Fibroblast of upper back skin (primary cell): ENCODE measurements around the gene IL3RA.
"Not testable (repeated sequence)": the region's sequence is repeated elsewhere in the genome, so short reads cannot be mapped to it uniquely, and the experiment has no call there.

Experiments used
- DNase-seq: peaks from one replicate; pipeline ENCODE4 v3.0.0-alpha.2; 2013

The IL3RA gene

DNA sequence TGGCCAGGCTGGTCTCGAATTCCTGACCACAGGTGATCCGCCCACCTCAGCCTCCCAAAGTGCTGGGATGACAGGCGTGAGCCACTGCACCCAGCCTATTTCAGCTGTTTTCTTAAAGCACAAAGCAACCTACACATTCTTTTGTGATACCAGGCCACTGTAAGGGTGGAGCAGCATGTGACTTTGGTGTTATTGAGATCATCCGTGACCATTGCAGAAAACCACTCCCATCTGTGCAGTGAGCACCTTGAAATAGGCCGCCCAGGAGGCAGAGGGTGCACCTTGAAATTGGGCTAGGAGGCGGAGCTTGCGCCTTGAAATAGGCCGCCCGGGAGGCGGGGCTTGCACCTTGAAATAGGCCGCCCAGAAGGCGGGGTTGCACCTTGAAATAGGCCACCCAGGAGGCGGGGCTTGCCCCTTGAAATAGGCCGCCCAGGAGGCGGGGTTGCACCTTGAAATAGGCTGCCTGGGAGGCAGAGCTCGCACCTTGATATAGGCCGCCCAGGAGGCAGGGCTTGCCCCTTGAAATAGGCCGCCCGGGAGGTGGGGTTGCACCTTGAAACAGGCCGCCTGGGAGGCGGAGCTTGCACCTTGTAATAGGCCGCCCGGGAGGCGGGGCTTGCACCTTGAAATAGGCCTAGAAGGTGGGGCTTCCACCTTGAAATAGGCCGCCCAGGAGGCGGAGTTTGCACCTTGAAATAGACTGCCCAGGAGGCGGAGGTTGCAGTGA, 64.3 kb downstream of the IL3RA start:
- DNase-seq: no peak

DNA sequence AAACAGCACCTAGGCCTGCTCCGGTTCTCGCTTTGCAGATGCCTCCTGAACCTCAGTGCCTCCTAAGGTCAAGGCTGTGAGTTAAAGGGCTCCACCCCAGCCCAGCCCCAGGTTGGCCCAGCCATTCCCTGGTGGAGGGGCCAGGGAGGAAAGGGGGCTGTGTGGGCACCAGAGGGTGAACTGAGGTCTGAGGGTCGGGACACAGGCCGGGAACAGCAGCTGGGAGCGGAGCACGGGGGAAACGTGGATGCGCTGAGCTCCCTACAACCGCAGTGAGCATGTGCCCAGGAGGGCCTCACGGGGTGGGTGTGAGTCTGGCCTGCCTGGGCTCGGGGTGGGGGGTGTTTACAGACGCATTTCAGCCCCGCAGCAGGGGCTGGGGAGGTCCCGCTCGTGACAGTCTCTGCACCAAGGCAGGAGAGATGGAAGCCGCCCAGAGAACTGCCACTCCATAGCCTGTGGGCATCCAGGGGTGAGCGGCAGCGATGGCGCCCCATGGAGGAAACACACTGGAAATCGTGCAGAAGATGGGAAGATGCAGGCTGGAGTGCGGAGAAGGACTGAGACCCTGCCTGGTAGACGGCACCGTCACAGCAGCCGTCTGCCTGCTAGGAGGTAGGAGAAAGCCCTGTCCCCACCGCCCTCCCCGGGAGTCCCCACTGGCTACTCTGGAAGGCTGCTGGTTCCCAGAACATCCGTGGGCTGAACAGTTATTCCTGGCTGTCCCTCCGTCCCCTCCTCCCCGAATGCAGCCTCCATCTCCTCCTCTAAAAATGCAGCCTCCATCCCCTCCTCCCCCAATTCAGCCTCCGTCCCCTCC, 65.2 kb downstream of the IL3RA start:
- no peak for DNase-seq

DNA sequence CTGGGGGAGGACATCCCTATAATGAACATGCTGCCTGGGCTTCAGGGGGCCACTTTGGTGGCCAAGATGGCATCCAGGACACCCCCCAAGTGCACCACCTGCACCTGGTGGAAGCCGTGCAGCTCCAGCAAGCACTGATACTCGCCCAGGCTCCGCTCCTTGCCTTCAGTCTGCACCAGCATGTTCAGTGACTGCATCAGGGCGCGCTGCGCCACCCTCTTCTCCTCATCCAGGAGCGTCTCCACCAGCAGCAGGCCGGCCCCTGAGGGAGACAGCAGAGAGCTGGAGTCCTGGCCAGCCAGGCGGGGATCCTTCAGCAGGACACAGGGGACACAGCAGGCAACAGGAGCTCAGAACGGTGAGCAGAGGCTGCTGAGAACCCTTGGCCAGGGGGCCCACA, 66.6 kb downstream of the IL3RA start:
- no peak for DNase-seq

DNA sequence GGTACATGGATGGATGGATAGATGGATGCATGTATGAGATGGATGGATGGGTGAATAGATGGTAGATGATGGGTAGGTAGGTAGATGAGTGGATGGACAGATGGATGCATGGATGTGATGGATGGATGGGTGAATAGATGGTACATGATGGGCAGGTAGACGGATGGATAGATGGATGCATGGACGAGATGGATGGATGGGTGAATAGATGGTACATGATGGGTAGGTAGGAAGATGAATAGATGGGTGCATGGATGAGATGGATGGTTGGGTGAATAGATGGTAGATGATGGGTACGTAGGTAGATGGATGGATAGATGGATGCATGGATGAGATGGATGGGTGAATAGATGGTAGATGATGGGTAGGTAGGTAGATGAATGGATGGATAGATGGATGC, 67.3 kb downstream of the IL3RA start:
- DNase-seq: not testable (repeated sequence)

DNA sequence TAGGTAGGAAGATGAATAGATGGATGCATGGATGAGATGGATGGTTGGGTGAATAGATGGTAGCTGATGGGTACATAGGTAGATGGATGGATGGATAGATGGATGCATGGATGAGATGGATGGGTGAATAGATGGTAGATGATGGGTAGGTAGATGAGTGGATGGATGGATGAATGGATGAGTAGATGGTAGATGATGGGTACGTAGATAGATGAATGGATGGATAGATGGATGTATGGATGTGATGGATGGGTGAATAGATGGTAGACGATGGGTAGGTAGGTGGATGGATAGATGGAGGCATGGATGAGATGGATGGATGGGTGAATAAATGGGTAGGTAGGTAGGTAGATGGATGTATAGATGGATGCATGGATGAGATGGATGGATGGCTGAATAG, 69.2 kb downstream of the IL3RA start:
- not testable (repeated sequence) for DNase-seq

DNA sequence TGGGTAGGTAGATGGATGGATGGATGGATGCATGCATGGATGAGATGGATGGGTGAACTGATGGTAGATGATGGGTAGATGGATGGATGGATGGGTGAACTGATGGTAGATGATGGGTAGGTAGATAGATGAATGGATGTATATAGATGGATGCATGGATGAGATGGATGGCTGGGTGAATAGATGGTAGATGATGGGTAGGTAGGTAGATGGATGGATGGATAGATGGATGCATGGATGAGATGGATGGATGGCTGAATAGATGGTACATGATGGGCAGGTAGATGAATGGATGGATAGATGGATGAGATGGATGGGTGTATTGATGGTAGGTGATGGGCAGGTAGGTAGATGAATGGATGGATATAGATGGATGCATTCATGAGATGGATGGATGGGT, 70.5 kb downstream of the IL3RA start:
- DNase-seq: no peak

DNA sequence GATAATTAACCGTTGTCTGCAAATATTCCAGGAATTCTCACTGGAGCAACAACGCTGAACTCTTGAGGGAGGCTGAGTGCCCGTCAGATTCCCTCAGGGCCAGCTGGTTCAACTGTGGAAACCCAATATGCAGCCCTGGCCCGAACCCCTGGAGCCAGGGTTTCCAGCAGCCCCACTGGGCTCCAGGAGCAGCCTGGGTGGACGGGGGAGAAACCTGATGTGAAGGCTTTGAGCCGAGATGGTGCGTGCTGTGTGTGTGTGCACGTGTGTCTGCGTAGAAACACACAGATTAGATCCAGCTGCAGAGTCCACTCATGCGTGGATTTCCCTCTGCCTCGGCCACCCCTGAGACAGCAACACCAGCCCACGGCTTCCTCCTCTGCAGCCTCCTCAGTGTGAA, 74.7 kb downstream of the IL3RA start:
- no peak for DNase-seq

DNA sequence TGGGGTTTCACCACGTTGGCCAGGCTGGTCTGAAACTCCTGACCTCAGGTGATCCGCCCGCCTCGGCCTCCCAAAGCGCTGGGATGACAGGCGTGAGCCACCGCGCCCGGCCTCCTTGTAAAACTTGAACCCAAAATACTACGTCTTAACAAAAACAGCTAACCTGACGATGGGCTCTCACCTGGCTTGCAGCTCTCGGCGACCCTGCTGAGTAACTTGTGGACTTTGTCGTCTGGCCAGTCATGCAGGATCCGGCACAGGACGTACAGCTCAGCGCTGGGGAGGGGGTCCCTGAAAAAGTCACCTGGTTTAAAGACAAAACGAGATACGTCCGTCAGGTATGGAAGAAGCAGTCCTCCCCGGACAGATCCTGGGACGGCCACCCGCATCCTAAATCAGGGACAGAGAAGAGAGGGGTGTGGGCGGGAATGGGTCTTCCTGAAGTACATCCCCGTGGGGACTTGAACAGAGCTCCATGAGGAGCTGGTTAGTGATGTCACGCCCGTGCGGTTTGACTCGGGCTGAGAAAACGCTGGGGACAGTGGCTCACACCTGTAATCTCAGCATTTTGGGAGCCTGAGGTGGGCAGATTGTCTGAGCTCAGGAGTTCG, 76.1 kb downstream of the IL3RA start:
- DNase-seq: no peak

DNA sequence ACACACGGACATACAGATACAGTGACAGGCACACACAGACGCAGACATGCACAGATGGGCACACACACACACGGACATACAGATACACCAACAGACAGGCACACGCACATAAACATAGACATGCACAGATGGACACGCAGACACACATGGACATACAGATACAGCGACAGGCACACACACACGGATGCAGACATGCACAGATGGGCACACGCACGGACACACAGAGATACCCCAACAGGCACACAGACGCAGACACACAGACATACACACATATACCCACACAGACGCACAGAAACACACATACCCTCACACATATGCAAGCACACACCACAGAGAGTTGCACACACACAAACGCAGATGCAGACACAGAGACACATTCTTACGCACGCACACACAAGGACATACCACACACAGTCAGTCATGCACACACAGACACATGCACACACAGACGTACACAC, 79.8 kb downstream of the IL3RA start:
- no peak for DNase-seq

DNA sequence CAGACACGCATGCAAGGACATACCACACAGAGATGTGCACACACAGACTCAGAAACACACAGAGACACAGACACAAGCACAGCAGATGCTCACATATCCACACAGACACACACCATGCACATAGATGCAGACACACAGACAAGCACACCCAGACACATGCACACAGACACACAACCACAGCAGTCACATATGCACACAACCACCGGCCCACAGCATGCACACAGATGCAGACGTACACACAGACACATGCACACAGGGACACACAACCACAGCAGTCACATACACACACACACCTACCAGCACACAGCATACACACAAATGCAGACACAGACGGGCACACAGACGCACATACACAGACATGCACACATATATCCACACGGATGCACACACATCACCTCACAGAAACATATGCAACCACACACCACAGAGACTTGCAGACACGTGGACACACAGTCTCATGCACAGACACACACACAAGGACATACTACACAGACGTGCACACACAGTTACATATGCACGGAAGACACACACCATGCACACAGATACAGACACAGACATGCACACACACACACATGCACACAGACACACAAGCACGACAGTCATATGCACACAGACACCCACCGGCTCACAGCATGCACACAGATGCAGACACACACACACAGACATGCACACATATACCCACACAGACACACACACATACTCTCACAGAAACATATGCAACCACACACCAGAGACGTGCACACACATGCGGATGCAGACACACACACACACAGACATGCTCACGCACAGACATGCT, 80.6 kb downstream of the IL3RA start:
- DNase-seq: no peak

DNA sequence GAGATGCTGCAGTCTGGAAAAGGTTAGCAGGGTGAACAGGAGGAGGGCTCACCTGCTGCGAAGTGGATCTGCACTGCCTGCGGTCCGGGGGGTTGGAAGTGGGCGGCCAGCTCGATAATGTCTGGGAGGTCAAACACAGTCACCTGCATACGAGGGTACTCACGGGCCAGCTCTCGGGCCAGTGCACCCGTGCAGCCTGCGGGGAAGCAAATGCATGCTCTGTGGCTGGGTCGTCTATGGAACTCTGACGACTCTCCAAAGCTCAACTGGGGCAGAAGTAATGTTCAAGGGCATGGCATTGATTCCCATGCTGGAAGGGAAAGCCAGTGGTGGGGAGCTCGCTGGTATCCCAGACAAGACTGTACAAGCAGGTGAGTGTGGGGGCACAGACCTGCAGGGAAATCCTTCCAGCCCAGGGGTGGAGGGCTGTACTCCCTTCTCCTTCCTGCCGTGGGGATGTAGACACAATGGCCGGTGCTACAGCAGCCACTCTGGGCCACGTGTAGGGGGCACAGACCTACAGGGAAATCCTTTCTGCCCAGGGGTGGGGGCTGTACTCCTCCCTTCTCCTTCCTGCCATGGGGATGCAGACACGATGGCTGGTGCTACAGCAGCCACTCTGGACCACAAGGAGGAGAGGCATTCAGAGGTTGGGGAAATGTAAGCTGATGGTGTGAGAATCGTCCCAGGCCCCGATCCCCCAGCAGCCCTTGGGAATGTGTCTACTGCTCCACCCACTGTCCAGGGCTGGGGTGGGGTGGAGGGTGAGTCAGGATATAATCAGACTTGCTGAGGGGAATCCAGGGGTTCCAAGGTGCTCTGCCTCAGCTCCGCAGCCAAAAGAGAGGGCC, 81.6 kb downstream of the IL3RA start:
- no peak for DNase-seq

DNA sequence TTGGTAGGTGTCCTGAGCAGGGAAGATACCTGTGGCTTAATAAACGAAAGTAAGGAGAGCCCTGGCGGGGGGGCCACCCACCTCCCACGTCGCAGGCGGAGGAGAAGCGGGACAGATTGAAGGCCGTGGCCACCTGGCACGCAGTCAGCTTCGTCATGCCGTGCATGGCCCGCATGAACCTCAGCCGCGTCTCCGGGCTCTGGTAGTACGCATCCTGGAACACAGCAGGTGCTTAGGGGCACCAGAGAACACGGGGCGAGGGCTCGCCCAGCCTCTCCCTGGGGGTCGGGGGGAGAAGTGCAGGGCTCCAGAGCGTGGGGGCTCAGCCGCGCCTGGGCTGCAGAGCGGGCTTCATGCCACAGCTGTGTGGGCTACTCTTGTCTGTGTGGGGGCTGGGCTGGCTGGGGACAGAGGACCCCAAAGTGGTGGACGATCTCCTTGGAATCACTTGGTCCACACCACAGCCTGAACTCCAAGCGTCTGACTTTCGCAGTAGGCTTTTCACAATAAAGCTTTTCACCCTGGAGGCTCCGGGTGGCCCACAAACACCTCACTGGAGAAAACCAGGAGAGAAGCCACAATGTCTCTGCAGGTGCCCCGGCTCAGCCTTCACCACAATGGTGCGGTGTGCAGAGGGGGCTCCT, 82.4 kb downstream of the IL3RA start:
- no peak for DNase-seq

DNA sequence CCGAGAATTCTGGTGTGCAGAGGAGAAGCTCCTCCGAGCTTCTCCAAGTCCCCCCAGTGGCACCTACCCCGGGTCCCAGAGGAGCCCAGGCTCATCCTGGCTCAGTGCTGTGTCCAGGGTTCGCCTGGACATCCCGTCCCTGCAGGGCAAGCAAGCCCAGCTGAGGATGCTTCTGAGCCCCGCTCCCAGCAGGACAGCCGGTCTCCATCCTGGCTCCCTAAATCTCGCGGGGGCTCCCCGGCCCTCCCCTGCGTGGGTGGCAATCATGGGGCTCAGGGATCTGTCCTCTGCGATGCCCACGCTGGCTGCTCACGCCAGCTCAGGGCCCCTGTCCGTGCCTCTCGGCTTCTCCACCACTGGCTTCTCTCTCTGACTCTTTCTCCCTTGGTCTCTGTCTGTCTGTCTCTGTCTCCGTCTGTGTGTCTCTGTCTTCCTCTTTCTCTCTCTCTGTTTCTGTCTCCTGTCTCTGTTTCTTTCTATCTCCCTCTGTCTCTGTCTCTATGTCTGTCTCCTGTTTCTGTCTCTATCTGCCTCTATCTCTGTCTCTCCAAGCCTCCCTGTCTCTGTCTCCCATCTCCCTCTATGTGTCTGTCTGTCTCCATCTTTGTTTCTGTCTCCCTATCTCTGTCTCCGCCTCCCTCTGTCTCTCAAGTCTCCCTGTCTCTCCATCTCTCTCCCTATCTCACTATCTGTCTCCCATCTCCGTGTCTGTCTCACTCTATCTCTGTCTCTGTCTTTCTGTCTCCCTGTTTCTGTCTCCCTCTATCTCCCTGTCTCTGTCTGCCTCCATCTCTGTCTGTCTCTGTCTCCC, 83.2 kb downstream of the IL3RA start:
- DNase-seq: no peak

DNA sequence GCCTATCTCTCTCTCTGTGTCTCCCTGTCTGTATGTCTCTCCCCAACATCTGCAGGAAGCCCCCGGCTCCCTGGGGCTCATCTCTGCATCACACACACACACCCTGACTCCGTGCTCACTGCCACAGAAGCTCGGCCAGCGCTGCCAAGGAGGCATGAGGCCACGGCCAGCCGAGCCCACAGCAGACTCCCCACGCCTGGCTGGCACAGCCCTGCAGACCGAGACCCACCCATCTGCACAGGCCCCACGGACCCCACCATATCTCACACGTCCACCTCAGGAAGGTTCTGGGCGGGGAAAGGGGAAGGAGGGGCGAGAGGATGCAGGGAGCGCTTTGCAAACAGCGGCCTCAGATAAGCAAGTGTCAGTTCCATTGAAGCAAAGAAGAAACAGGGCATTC, 83.8 kb downstream of the IL3RA start:
- DNase-seq: no peak

DNA sequence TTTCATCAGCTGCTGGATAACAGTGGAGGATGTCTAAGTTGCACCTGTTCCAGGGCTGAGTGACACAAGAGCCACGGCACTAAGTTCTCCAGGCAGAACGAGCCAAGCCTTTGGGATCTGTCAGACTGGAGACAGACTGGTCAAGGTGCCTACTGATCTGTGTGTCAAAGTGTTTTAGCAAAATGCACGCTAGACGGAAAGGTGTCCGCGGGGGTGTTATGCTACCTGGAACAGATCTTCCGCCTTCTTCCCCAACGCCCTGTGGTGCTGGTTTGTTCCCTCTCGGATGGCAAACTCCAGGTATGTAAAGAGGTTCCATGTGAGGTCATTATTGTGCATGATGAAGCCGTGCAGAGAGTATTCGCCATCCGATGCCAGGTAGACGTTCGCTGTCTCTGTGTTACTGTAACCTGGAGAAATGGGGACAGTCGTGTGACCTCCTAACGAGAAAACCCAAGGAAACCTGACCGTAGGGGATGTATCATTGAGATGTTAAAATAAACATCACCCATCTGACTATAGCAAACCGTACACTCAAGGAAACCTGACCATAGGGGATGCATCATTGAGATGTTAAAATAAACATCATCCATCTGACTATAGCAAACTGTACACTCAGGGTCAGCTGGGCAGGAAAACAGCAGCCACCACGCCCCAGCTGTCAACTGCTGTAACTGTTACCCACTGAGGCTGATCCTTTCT, 85.0 kb downstream of the IL3RA start:
- no peak for DNase-seq

DNA sequence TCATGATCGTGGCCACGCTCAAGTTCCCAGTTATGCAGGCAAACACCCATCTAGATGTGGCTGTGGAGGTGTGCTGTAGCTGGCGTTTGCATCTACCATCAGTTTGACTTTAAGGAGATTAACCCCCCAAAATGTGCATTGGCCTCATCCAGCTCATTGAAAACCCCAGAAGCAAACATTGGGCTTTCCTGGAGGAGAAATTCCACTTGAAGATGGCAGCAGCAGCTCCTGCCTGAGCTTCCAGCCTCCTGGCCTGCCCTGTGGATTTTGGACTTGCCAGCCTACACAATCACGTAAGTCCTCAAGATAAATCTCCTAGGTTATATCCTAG, 85.5 kb downstream of the IL3RA start:
- DNase-seq: no peak

DNA sequence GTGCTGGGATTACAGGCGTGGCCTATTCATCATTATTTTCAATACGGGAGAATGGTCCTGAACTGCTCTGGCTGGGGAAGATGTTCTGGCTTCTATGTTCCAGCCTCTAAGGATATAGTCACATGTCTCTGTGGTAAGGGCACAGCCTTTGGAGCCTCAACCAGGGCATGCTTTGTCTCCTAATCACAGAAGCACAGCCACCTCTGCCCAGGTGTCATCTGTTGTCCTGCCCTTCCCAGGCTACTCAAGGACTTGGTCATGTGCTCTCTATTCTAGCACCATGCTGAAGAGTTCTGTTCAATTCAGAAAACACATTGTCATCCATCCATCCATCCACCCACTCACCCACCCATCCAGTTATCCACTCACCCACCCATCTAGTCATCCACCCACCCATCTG, 86.6 kb downstream of the IL3RA start:
- DNase-seq: no peak

DNA sequence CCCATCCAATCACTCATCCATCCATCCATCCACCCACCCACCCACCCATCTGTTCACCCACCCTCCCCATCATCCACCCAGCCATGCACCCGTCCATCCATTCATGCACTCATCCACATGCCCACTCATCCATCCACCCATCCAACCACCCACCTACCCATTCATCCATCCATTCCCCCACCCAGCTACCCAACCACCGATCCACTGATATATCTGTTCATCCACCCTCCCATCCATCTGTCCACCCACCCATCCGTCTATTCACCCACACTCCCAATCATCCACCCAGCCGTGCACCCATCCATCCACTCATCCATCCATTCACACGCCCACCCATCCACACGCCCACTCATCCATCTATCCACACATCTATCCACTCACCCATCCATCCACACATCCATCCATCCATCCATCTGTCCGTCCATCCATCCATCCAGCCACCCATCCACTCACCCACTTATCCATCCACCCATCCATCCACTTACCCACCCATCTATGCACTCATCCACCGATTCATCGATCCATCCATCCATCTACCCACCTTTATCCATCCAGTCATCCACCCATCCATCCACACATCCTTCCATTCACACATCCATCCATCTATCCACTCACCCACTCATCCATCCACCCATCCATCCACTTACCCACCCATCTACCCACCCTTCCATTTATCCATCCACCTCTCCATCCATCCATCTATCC, 87.7 kb downstream of the IL3RA start:
- DNase-seq: no peak

DNA sequence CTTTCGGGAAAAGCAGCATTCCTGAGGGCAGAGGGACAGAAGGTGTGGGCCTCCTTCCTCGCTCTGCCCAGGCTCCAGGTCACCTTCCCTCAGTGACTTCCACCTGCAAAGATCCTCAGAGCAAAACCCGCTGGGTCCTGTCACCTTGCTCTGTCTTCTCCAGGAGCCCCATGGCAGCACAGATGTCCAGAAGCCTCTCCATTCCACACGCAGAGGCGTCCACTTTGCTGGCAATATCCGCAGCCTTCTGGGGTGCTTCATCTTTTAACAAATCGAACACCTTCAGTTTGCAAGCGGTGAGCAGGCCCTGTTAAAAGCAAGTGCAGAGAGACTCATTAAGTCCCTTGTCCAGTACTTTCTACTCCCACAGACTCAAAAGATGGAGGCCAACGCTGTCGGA, 88.8 kb downstream of the IL3RA start:
- DNase-seq: no peak

DNA sequence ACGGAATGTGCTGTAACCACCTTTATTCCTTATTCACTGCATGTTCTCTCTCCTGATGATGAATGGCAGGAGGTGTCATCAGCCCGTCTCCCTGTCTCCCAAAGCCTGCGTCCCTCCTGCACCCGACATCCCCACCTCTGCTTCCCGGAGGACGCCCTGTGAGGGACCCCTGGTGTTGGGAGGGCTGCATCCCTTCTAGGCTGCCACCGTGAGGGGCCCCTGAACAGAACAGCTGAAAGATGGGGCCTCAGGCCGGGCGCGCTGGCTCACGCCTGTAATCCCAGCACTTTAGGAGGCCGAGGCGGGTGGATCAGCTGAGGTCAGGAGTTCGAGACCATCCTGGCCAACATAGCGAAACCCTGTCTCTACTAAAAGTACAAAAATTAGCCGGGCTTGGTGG, 89.7 kb downstream of the IL3RA start:
- not testable (repeated sequence) for DNase-seq
